Lung (tissue), 12 donors: ENCODE results near the gene TMPRSS15. TPM values are rescaled to one million over a fixed set of nuclear protein-coding genes. Genes with fewer than 3 reads are reported as not detected.

Experiments used
- ATAC-seq: fragments of 200-7000 bp; cut with Tn5 transposase; one replicate; pipeline ENCODE4 v1.9.1; 2020; ENCODE audit warnings: moderate number of reproducible peaks; ENCODE audit not compliant: insufficient read depth, low FRiP score
- DNase-seq, 3 donors: peaks; one replicate each; pipeline ENCODE4 v3.0.0-alpha.2; 2013 to 2017
- H3K27ac ChIP-seq, 2 donors: one replicate each; pipeline ENCODE4 v1.5.1; 2013; ENCODE audit warnings: mild to moderate bottlenecking in 2 of 2, moderate library complexity in 2 of 2, control low read depth in 1 of 2, inconsistent platforms in 1 of 2, low read depth in 1 of 2, low read length in 1 of 2
- H3K27me3 ChIP-seq, 3 donors: one replicate each; pipeline ENCODE4 v1.5.1; 2013; ENCODE audit warnings: low read length in 2 of 3; ENCODE audit not compliant: control insufficient read depth in 3 of 3, insufficient read depth in 3 of 3
- H3K36me3 ChIP-seq, 4 donors: one replicate each; pipeline ENCODE4 v1.5.1; 2013; ENCODE audit warnings: low read length in 4 of 4, mild to moderate bottlenecking in 1 of 4, moderate library complexity in 1 of 4; ENCODE audit not compliant: control insufficient read depth in 4 of 4, insufficient read depth in 4 of 4
- H3K4me1 ChIP-seq, 5 donors: one replicate each; pipeline ENCODE4 v1.5.1; 2013; ENCODE audit warnings: low read length in 5 of 5, mild to moderate bottlenecking in 2 of 5, moderate library complexity in 1 of 5; ENCODE audit not compliant: control insufficient read depth in 5 of 5, insufficient read depth in 5 of 5
- H3K4me3 ChIP-seq: one replicate; pipeline ENCODE4 v1.5.1; 2013; ENCODE audit warnings: mild to moderate bottlenecking, control low read depth, moderate library complexity
- H3K9ac ChIP-seq, 2 donors: one replicate each; pipeline ENCODE4 v1.5.1; 2013; ENCODE audit warnings: low read length in 2 of 2, control low read depth in 1 of 2; ENCODE audit not compliant: insufficient read depth in 1 of 2
- H3K9me3 ChIP-seq, 4 donors: one replicate each; pipeline ENCODE4 v1.5.1; 2013; ENCODE audit warnings: low read length in 3 of 4, mild to moderate bottlenecking in 1 of 4, moderate library complexity in 1 of 4; ENCODE audit not compliant: control insufficient read depth in 4 of 4, insufficient read depth in 3 of 4
- WGBS, 2 donors: extraction: QIAGEN DNeasy Blood & Tissue Kit; methylation state at CpG; one replicate each; pipeline ENCODE4 v1.1.7; 2013; 5-methylcytosine and 5-hydroxymethylcytosine counted together
- polyA plus RNA-seq, 2 donors: library from polyadenylated mRNA; stranded (reverse); fragments of 200-250 nt; gene quantifications; one replicate each; pipeline ENCODE4 v1.2.1, GENCODE V29; 2013
- total RNA-seq, 2 donors: library from RNA; depleted of rRNA in 1 of 2; stranded (reverse); fragments of >200 nt in 1 of 2; gene quantifications; one replicate each; pipeline ENCODE4 v1.2.1, GENCODE V29; 2014 to 2021
- TF ChIP-seq, protein P1 (sequence below): IDR thresholded peaks from 2 replicates; pipeline ENCODE4 v1.5.1; 2012; ENCODE audit warnings: mild to moderate bottlenecking; ENCODE audit errors: control extremely low read depth, extremely low read depth
- donor health status: control.
- donor health status: control.
- donor health status: Bipolar disorder and iron deficiency.
- donor health status: healthy.
- donor health status: DM: yes; HTN: yes; CAD: no.

The TMPRSS15 gene
- total and polyA plus RNA-seq, 4 donors = 0.01 TPM; not detected in 3

DNA sequence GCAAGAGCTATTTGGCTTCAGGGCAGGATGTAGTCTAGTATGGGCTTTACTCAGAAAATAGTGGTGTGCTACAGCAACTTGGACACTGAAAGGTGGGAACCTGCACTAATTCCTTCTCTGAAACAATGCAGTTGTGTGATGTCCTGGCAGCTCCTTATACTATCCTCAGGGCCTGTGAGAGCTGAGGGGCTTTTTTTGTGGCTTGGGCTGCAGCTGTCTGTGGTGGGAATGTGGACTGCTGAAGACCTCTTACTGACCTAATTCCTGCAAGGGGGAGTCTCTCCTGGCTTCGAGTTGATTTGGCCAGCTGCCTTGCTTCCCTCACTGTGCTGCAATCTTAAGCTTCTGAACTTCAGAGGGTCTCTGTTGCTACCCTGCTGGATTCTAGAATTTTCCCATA lies 181.2 kb downstream of the TMPRSS15 start:
- Histone ChIP-seq H3K9me3 (peaks cover 0 to 6% (median 0%) of the 10 kb centered on the region in 4 donors), H3K4me3 (no peak overlapping the region), H3K9ac (no peak overlapping the region), H3K27ac (no peak overlapping the region), H3K4me1 (no peaks in the 10 kb centered on the region), H3K27me3 (no peaks in the 10 kb centered on the region), H3K36me3 (no peaks in the 10 kb centered on the region)
- ATAC-seq = no peak
- DNase-seq = no peak
- TF ChIP-seq, protein P1, sequence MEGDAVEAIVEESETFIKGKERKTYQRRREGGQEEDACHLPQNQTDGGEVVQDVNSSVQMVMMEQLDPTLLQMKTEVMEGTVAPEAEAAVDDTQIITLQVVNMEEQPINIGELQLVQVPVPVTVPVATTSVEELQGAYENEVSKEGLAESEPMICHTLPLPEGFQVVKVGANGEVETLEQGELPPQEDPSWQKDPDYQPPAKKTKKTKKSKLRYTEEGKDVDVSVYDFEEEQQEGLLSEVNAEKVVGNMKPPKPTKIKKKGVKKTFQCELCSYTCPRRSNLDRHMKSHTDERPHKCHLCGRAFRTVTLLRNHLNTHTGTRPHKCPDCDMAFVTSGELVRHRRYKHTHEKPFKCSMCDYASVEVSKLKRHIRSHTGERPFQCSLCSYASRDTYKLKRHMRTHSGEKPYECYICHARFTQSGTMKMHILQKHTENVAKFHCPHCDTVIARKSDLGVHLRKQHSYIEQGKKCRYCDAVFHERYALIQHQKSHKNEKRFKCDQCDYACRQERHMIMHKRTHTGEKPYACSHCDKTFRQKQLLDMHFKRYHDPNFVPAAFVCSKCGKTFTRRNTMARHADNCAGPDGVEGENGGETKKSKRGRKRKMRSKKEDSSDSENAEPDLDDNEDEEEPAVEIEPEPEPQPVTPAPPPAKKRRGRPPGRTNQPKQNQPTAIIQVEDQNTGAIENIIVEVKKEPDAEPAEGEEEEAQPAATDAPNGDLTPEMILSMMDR = no peak
- 63 to 80% methylated on average over 1 of the region's 1 CpG for WGBS, 2 donors

DNA sequence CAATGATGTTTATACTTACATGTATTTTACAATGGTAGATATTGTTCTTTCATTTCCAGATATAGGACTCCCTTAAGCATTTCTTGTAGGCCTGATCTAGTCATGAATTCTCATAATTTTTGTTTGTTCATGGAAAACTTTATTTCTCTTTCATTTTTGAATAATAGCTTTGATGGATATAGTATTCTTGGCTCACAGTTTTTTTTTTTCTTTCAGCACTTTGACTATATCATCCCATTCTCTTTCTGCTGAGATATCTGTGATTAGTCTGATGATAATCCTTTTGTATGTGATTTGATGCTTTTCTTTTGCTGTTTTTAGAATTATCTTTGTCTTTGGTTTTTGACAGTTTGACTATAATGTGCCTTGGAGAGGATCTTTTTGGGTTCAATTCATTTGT lies 183.1 kb downstream of the TMPRSS15 start:
- H3K9ac ChIP-seq = no peak overlapping the region
- no peaks in the 10 kb centered on the region for H3K27me3 ChIP-seq
- TF ChIP-seq, protein P1 = no peak
- no peaks in the 10 kb centered on the region for H3K36me3 ChIP-seq
- no peak for ATAC-seq
- peaks cover 0 to 6% (median 0%) of the 10 kb centered on the region in 4 donors for H3K9me3 ChIP-seq
- no peaks in the 10 kb centered on the region for H3K4me1 ChIP-seq
- no peak overlapping the region for H3K27ac ChIP-seq
- H3K4me3 ChIP-seq = no peak overlapping the region
- DNase-seq = no peak

Other genes with a start within 250 kb of the TMPRSS15 start
- gene CHODL, start 159.0 kb downstream of the TMPRSS15 start, total RNA-seq = 1 to 10 TPM in 1 of 2 donors, under 1 TPM in 1; 0.37 to 3.5 TPM
- gene CHODL, start 159.0 kb downstream of the TMPRSS15 start, polyA plus RNA-seq = under 1 TPM; 0.13 to 0.18 TPM